ENCODE measurements around the gene STK10.

- no peak for TF ChIP-seq POLR2A (IDR thresholded peaks at IDR 0.05)
- no peak for TF ChIP-seq CTCF (IDR thresholded peaks at IDR 0.05 in 4 of 5, conservative IDR thresholded peaks at IDR 0.05 in 1 of 5)
Measured at GRCh38 chr5:172163346-172163745, 24.7 kb downstream of the STK10 start.
